GM21717 (cell line): ENCODE data around the gene TJAP1.
"Not testable (repeated sequence)": the region's sequence is repeated elsewhere in the genome, so short reads cannot be mapped to it uniquely, and the experiment has no call there.

ENCODE experiments used
- ATAC-seq: cut with Tn5 transposase; IDR thresholded peaks from one replicate; pipeline ENCODE4 v1.9.1; 2021; ENCODE audit warnings: mild to moderate bottlenecking, moderate library complexity; ENCODE audit not compliant: unreplicated experiment

TJAP1 gene

DNA sequence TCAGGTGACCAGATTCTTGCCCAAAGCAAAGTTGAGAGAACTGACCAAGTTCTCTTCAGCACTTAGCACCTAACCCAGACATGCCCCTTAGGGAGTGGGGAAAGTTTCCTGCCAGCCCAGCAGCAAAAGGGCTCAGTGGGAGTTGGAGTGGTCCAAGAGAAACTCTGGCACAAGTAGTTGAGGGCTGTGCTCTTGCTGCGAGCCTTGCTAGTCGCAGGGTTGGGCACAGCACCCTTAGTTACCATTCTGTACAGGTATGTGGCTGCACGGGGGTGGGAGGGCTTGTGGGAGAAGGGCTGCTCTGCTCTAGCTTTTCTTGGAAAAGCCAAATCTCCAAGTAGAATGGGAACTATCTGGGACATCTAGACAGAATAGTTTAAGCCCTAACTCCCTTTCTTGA is 45.9 kb downstream of the TJAP1 start:
- no peak for ATAC-seq

DNA sequence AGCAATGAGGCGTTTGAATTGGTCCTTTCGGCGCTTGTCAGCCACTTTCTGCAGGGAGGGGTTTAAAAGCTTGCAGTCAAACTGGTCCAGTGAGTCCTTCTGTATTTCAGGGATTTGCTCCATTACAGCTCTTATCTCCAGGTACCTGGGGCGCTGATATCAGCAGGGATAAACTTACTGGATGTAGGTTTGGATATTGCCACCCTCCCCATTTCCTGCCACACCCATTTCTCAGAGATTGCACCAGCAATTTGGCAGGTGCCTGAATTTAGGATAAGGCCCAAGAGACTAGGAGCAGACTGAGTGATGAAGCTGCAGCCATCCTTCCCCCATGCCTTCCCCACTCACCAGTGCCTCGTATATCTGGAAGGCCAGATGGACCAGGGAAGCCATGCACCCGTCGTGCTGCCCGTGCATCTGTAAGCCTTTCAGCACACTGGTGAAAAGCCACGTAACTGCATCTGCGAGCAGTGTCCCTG is 47.2 kb downstream of the TJAP1 start:
- ATAC-seq, result no peak

DNA sequence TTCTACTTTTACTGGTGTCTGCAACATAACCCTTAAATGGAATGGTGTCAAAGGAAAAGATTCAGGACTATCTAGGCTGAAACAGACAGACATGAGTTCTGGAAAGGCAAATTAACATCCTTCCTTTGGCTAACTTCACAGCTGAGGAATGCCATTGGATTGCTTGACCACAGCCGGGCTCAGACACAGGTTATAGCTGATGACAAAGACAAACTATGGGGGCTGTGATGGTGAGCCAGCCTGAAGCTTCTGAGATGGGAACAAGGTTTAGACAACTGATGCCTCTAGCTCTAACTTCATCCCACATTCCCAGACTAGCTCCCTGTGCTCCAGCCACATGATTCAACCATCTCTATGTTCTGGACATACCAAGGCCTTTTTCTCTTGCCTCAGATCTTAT is 54.8 kb downstream of the TJAP1 start:
- ATAC-seq, result no peak

DNA sequence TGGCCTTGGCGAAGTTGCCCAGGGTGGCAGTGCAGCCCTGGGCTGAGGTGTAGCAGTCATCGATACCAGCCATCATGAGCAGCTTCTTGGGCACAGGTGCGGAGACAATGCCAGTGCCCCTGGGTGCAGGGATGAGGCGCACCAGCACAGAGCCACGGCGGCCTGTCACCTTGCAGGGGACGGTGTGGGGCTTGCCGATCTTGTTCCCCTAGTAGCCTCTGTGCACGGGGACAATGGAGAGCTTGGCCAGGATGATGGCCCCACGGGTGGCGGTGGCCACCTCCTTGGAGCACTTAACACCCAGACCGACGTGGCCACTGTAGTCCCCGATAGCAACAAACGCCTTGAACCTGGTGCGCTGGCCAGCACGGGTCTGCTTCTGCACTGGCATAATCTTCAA is 61.6 kb downstream of the TJAP1 start:
- ATAC-seq, result not testable (repeated sequence)

- ATAC-seq, result not testable (repeated sequence)
Measured at GRCh38 chr6:43539409-43539808, 62.0 kb downstream of the TJAP1 start.

GRCh38 chr6:43540507-43540906 is 63.1 kb downstream of the TJAP1 start:
- no peak for ATAC-seq

GRCh38 chr6:43541774-43542471 is 64.6 kb downstream of the TJAP1 start:
- no peak for ATAC-seq

- ATAC-seq, result no peak
Measured at GRCh38 chr6:43544461-43544860, 67.1 kb downstream of the TJAP1 start.

GRCh38 chr6:43547222-43547621 is 69.9 kb downstream of the TJAP1 start:
- no peak for ATAC-seq
